ENCODE measurements around the gene COL17A1.

Gene COL17A1

DNA sequence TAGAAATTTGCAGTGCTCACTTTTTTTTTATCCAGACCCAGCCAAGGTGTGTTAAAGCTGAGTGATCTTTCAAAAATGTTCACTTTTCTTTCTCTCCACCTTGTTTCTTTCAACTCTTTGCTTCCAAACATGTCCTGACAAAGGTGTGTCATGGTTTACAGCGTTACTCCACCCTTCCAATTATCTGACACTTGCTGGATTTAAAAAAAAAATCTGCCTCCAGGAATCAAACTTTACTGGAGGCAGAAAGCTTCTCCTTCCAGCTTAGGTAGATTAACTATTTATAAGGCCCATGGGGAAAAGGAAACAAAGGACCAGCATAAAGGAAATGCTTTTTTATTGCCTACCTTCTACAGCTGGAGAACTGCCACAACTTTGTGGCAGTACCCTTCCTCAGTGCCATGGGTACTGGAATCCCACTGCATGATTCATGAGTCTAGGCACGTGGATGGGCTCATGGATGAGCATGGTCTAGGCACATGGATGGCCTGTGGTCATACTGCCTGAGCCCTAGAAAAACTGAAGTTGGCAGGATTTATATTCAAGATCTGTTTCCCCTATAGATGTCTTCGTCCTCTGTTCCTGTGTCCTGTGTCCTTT, at the start of gene COL17A1:
TSS of gene COL17A1 (minus strand) at position 80 of the 600 bp plus-strand sequence. CDS start 5,207 bp downstream, outside the sequence.
- TF ChIP-seq, protein P1, sequence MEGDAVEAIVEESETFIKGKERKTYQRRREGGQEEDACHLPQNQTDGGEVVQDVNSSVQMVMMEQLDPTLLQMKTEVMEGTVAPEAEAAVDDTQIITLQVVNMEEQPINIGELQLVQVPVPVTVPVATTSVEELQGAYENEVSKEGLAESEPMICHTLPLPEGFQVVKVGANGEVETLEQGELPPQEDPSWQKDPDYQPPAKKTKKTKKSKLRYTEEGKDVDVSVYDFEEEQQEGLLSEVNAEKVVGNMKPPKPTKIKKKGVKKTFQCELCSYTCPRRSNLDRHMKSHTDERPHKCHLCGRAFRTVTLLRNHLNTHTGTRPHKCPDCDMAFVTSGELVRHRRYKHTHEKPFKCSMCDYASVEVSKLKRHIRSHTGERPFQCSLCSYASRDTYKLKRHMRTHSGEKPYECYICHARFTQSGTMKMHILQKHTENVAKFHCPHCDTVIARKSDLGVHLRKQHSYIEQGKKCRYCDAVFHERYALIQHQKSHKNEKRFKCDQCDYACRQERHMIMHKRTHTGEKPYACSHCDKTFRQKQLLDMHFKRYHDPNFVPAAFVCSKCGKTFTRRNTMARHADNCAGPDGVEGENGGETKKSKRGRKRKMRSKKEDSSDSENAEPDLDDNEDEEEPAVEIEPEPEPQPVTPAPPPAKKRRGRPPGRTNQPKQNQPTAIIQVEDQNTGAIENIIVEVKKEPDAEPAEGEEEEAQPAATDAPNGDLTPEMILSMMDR (IDR thresholded peaks at IDR 0.05; ENCODE audit: insufficient read depth, missing control alignments) = no peak
- no peak for FAIRE-seq
- no peak for DNase-seq (ENCODE audit: insufficient read length, low spot score)

DNA sequence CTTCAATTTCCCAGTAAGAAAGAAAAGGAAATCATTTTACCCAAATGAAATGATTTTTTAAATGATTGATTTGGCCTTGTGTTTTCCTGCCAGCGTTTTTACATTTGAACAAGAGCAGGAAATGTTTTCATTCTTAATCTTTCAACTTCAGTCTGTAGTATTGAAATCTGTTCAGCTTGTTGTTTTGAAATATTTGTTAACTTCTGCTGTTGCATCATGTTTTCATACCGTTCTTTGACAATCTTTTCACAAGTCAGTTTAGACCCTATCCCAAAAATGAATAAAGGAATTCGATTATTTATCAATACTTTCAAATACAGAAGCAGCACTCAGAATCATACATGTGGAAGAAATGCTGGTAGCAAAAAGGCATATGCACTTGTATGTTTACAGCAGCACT, 44.4 kb upstream of the COL17A1 start:
- TF ChIP-seq, protein P1 (IDR thresholded peaks at IDR 0.05; ENCODE audit: insufficient read depth, missing control alignments) = no peak
- FAIRE-seq (no peak), DNase-seq (ENCODE audit: insufficient read length, low spot score) (no peak)

DNA sequence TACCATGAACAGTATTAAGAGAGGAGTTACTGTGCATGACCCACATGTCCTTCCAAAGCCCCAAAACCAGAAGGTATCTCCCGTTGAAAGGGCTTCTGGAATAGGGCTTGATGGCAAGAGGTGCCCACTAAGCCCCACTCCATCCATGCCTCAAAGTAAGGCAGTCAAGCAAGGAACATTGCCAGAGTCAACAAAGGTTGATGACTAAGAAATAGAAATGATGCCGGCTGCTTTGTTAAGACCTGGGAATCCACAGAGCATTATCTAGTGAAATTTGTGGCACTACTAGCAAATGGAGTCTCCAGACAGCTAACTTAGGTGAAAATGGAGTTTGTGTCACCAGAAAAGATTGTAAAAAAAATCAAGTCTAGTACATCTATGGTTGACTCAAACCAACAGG, 42.5 kb upstream of the COL17A1 start:
- TF ChIP-seq, protein P1 (IDR thresholded peaks at IDR 0.05; ENCODE audit: insufficient read depth, missing control alignments) = no peak
- DNase-seq (ENCODE audit: insufficient read length, low spot score) (no peak), FAIRE-seq (no peak)

GRCh38 chr10:104127411-104127810, 41.7 kb upstream of the COL17A1 start:
- TF ChIP-seq, protein P1 (IDR thresholded peaks at IDR 0.05; ENCODE audit: insufficient read depth, missing control alignments) = peak; percentile 35
- DNase-seq (ENCODE audit: insufficient read length, low spot score) = no peak
- FAIRE-seq = no peak

DNA sequence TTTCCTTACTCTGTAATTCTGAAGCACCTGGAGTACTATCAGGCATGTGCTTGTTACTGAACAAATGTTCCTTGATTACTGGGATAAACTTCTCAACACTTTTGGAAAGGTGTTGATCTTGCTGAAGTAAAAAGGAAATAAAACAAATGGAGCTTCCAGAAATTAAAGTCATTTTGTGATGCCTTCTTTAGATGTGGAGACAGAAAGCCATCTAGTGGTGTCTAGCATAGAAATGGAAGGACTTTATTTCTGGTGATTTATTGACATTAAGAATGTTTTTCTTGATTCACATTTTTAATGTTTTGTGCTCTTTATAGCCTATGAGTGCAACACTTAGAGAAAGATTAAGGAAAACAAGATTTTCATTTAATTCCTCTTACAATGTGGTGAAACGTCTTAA, 37.7 kb upstream of the COL17A1 start:
- FAIRE-seq (peak; percentile 6), DNase-seq (ENCODE audit: insufficient read length, low spot score) (no peak)
- TF ChIP-seq, protein P1 (IDR thresholded peaks at IDR 0.05; ENCODE audit: insufficient read depth, missing control alignments) = peak; percentile 38

DNA sequence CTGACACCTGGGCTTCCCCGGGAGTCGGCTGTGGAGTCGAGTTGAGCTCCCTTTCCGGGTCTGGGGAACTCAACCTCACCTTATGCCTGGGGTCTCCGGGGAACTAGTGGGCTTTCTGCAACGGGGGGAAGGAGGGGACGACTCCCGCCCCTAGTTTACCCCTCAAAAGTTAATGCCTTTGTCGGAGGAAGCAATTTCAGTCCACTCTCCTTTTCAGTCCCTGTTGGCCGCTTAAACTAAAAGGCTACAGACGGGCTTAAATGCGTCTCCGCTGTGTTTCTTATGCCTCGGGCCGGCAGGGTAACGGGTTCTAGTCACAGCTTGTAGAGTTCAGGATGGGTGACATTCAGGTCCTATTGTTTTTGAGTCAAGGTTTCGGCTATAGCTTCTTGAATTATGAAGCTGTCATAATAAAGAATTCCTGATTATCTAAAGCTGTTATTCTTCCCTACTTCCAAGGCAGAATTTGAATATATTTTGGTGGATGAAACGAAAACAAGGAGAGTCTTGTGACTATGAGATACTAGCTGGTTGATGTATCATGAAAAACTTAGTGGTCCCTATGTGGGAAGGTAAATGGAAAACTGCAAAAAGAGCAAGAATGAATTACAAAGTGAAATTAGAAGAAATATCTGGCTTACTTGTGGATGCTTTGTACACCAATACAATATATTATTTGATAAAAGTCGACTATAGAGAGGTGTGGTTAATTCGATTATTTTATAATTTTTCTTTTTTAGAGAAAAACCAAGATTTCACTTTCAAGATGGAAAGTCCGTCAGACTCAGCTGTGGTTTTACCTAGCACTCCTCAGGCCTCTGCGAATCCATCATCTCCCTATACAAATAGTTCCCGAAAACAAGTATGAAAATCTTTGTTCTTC, 36.8 kb upstream of the COL17A1 start:
- FAIRE-seq (no peak), DNase-seq (ENCODE audit: insufficient read length, low spot score) (no peak)
- TF ChIP-seq, protein P1 (IDR thresholded peaks at IDR 0.05; ENCODE audit: insufficient read depth, missing control alignments) = no peak
